Measurements from ENCODE around the gene NTN3.
"Not testable (repeated sequence)": the region's sequence is repeated elsewhere in the genome, so short reads cannot be mapped to it uniquely, and the experiment has no call there.

Gene NTN3

DNA sequence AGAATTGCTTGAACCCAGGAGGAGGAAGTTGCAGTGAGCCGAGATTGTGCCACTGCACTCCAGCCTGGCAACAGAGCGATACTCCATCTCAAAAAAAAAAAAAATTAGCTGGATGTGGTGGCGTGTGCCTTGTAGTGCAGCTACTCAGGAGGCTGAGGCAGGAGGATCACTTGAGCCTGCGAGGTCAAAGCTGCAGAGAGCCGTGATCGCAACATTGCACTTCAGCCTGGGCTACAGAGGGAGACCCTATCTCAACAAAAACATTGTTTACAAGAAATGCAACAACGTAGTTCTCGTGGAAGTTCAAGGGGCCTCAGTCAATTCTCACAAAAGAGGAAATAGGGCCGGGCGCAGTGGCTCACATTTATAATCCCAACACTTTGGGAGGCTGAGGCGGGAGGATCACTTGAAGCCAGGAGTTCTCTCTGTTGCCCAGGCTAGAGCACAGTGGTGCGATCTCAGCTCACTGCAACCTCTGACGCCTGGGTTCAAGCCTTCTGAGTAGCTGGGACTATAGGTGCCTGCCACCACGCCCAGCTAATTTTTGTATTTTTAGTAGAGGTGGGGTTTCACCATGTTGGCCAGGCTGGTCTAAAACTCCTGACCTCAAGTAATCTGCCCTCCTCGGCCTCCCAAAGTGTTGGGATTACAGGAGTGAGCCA is 29.8 kb upstream of the NTN3 start:
- DNase-seq = not testable (repeated sequence)

- no peak for DNase-seq
These were observed 27.5 kb upstream of the NTN3 start for GRCh38 chr16:2443555-2443954.

GRCh38 chr16:2447920-2448583 is 23.0 kb upstream of the NTN3 start:
- no peak for DNase-seq

DNA sequence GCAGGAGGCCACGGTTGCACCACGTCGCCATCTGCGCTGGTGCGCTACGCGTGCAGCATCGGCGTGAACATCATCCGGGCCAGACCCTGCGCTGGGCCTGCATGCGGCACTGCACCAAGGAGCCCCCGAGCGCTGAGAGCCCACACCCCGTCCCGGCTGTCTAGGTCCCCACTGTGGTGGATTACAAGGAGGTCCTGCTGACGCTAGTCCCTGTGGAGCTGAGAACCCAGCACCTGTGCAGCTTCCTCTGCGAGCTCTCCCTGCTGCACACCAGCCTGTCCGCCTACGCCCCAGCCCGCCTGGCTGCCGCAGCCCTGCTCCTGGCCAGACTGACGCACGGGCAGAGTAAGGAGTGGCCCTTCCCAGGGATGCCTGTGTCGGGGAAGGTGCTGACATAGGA is 22.0 kb upstream of the NTN3 start:
- no peak for DNase-seq

DNA sequence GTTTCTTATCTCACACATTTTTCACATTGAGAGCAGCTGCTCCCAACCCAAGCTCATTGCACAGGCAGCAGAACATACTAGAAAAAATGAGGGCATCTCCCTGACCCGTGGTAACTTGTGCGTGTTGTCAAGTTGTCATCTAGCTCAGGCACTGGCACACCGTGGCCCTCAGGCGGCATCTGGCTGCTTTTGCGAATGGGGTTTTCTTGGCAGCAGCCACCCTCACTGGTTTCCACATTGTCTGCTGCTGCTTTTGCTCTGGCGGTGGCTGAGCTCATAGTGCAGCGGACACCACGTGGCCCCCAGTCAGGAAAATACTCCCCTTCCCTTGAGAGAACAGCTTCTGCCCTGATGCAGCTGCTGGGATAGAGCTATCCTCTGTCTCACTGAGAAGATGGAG is 20.6 kb upstream of the NTN3 start:
- DNase-seq = no peak

- no peak for DNase-seq
These were observed 20.1 kb upstream of the NTN3 start for GRCh38 chr16:2450975-2451381.

DNA sequence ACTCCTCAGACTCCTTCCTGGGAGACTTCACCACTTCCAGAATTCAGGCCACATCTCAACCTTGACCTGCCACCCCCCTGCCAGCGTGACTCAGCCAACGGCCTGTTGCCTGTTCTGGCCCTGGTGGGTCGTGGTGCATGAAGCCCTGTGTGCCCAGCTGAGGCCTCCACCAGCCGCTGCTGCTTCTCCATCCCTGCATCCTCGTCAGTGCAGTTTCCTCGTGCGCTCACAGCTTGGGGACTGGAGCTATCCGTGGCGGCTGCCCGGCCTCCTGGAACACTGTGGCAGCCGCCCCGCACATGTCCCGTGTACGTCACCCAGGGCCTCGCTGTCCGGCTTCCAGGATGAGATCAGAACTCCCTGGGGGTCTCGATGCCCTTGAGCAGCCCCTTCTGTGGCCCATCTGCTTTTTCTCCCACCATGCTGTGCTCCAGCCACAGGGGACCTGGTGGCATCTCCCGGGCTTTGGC is 19.2 kb upstream of the NTN3 start:
- DNase-seq = no peak

- DNase-seq = no peak
These were observed 18.4 kb upstream of the NTN3 start for GRCh38 chr16:2452650-2453049.

DNA sequence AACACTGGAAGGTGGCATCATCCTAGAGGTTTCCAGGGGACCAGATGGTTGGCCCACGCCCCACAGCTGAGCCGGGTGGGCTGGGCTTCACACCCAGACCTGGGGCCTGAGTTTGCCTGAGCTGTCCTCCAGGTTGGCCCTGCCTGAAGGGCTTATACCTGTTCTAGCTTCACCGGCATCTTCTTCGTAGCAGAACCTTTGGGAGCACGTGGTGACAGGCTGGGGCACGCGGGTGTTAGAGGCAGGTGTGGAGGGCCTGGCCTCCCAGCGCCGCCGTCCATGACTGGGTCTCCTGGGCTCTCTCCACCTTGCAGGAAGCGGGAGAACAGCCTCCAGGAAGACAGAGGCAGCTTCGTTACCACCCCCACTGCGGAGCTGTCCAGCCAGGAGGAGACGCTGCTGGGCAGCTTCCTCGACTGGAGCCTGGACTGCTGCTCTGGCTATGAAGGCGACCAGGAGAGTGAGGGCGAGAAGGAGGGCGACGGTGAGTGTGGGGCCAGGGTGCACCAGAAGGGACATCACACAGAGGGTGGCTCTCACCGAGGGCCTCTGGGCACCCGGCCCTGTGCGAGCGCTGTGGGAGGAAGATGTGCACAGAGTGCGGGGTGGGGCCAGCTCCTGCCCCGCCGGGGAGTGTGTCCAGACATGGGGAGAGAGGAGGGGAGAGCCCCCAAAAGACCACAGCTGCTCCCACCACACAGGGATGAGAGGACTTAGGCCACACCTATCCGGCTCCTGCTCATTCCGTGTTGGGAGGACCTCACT is 15.8 kb upstream of the NTN3 start:
- DNase-seq = no peak

DNA sequence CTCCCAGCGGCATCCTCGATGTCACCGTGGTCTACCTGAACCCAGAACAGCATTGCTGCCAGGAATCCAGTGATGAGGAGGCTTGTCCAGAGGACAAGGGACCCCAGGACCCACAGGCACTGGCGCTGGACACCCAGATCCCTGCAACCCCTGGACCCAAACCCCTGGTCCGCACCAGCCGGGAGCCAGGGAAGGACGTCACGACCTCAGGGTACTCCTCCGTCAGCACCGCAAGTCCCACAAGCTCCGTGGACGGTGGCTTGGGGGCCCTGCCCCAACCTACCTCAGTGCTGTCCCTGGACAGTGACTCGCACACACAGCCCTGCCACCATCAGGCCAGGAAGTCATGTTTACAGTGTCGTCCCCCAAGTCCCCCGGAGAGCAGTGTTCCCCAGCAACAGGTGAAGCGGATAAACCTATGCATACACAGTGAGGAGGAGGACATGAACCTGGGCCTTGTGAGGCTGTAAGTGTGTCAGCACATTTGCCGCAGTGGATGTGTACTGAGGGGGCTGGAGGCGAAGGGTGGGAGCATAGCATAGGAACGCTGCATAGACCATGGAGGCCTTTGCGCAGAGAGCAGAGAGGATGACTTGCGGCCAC is 14.4 kb upstream of the NTN3 start:
- no peak for DNase-seq

DNA sequence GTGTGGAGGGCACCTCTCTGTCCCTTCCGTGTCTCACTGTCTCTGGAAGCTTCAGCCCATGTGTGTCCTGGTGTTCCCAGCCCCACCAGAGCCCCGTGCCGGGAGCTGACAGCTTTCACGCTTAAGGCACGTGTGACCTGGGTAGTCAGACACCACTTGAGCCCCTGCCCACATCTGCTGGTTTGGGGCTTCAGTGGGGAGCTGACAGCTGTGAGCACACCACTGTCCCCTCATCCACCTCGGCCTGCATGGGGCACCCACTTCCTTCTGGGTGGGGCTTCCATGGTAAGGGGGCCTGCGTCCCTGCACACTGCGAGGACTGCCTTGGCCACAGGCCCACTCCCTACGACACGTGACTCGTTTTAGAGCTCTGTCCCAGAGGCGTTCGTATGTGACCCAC is 13.8 kb upstream of the NTN3 start:
- DNase-seq = no peak

GRCh38 chr16:2457946-2458345 is 13.2 kb upstream of the NTN3 start:
- no peak for DNase-seq

DNA sequence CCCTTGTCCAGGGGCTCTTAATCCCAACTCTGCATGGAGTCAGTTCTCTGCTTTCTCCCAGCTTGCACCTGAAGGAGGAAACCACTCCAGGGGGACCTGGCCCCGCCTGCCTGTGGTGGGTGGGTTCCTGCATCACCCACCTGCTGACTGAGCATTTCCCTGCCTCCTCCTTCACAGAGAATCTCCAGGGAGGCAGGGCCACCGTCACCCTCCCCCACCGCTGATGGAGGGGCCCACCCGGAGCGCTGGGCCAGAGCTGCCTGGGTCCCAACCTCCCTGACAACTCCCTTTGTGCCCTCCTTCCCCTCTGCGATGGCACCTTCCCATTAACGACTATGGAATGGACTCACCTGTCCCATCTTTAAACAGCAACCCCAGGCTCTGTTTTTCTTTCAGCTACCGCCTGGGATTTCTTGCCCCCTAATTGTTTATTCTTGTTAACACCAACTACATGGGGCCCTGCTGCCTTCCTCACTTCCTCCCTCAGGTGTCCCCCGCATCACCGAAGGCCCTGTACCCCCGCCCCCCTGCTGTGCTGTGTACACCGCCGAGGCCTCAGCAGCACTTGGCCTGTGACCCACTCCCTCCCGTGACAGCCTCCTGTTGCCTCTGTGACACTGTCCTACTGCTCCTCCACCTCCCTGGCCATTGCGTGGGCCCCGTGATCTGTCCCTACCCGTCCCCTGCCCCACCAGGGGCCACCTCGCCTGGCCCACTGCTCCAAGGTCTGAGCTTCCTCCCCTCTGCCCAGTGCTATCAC is 12.0 kb upstream of the NTN3 start:
- no peak for DNase-seq

- DNase-seq = peak; percentile 99
These were observed 11.3 kb upstream of the NTN3 start, which contains the start of gene TEDC2 for GRCh38 chr16:2459647-2460390. TSS of gene TEDC2 (plus strand) at chr16:2460109. CDS start at chr16:2460145, 36 bp downstream.

DNA sequence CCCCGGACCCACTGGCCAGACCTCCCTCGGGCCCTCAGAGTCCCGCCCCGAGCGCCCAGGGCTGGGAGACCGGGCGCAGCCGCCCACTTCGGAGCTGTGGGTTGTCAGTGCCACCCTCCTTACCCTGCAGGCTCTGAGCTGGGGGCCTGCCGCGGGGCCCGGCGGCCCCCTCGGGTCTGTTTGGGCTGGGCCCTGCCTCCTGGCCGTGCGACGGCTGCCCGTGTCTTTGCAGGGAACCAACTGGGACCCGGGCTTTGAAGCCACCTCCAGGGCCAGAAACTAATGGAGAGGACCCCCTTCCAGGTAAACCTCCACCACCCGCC is 10.7 kb upstream of the NTN3 start:
- DNase-seq = no peak

DNA sequence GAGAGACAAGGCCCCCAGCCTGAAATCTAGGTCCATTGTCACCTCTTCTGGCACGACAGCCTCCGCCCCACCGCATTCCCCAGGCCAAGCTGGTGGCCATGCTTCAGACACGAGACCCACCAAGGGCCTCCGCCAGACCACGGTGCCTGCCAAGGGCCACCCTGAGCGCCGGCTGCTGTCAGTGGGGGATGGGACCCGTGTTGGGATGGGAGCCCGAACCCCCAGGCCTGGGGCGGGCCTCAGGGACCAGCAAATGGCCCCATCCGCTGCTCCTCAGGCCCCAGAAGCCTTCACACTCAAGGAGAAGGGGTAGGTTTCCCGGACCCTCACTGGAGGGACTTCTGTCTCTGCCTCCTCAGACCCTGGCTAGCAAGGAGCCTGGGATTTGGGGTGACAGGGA is 10.2 kb upstream of the NTN3 start:
- DNase-seq = no peak

- no peak for DNase-seq
These were observed 8.8 kb upstream of the NTN3 start for GRCh38 chr16:2462031-2462866.

- DNase-seq = no peak
These were observed 6.8 kb upstream of the NTN3 start for GRCh38 chr16:2464333-2464732.

DNA sequence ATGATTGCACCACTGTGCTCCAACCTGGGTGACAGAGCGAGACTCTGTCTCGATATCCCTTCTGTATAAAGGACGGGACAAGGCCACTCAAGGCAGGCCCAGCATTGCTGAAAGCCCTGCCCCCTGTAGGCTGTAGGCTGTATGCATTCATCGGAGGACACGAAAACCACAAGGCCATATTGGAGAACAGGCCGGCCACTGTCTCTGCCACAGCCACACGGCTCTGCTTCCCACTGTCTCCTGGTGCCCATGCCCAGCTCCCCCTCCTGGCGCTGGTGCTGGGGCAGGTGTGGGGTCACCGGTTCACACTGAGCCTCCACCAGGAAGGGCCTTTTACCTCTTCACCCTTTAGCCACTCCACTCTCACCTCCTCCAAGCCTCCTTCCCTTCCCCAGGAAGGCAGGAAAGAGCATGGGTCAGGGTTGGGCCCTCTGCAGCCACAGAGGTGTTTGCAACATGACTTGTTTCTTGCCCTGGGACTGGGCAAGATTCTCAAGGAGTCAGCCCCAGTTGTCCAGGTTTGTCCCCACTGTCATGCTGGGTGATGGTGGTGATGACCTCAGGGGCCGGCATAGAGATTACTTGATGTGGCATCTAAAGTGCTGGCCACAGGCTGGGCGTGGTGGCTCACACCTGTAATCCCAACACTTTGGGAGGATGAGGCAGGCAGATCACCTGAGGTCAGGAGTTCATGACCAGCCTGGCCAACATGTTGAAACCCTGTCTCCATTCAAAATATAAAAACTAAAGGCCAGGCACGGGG is 5.3 kb upstream of the NTN3 start:
- peak; percentile 59 for DNase-seq
